HUES48 (cell line): ENCODE measurements around the gene IKBKE.
"Not testable (repeated sequence)": the region's sequence is repeated elsewhere in the genome, so short reads cannot be mapped to it uniquely, and the experiment has no call there.

ENCODE experiments used
- H3K27ac ChIP-seq: one replicate; pipeline ENCODE4 v1.7.0; 2013; ENCODE audit warnings: low read depth, low read length, inconsistent platforms
- H3K27me3 ChIP-seq: 2 replicates; pipeline ENCODE4 v1.6.1; 2013; ENCODE audit warnings: mild to moderate bottlenecking, low read length; ENCODE audit not compliant: control insufficient read depth, insufficient read depth
- H3K36me3 ChIP-seq: 2 replicates; pipeline ENCODE4 v1.6.1; 2013; ENCODE audit warnings: low read length; ENCODE audit not compliant: control insufficient read depth, insufficient read depth
- H3K4me1 ChIP-seq: 2 replicates; pipeline ENCODE4 v1.6.1; 2013; ENCODE audit warnings: mild to moderate bottlenecking, low read length; ENCODE audit not compliant: control insufficient read depth, insufficient read depth
- H3K4me3 ChIP-seq: 2 replicates; pipeline ENCODE4 v1.5.1; 2013; ENCODE audit warnings: mild to moderate bottlenecking, low read depth, low read length
- H3K9ac ChIP-seq: 2 replicates; pipeline ENCODE4 v1.6.1; 2013; ENCODE audit warnings: mild to moderate bottlenecking, low read depth, low read length, moderate library complexity
- H3K9me3 ChIP-seq: 2 replicates; pipeline ENCODE4 v1.6.1; 2013; ENCODE audit warnings: low read length; ENCODE audit not compliant: control insufficient read depth, insufficient read depth

Gene IKBKE

GRCh38 chr1:206476591-206476990, 6.3 kb downstream of the IKBKE start:
- no peak overlapping the region for H3K9ac ChIP-seq
- H3K4me1 ChIP-seq, result peaks cover 10% of the 10 kb centered on the region
- H3K27ac ChIP-seq, result no peak overlapping the region
- H3K4me3 ChIP-seq, result no peak overlapping the region
- no peaks in the 10 kb centered on the region for H3K9me3 ChIP-seq
- no peaks in the 10 kb centered on the region for H3K27me3 ChIP-seq
- peaks cover 13% of the 10 kb centered on the region; the same call in 1 of the 2 replicates for H3K36me3 ChIP-seq

GRCh38 chr1:206477110-206477509, 6.8 kb downstream of the IKBKE start:
- Histone ChIP-seq H3K4me3 (no peak overlapping the region), H3K9ac (no peak overlapping the region), H3K27ac (no peak overlapping the region), H3K36me3 (peaks cover 13% of the 10 kb centered on the region; the same call in 1 of the 2 replicates), H3K4me1 (peaks cover 9% of the 10 kb centered on the region), H3K27me3 (no peaks in the 10 kb centered on the region), H3K9me3 (no peaks in the 10 kb centered on the region)

GRCh38 chr1:206477581-206478380, 7.5 kb downstream of the IKBKE start:
- Histone ChIP-seq H3K4me1 (peaks cover 3% of the 10 kb centered on the region; the same call in 1 of the 2 replicates), H3K9ac (no peak overlapping the region), H3K4me3 (no peak overlapping the region), H3K9me3 (no peaks in the 10 kb centered on the region), H3K27ac (no peak overlapping the region), H3K36me3 (peaks cover 13% of the 10 kb centered on the region; the same call in 1 of the 2 replicates), H3K27me3 (no peaks in the 10 kb centered on the region)

GRCh38 chr1:206478746-206479145, 8.5 kb downstream of the IKBKE start:
- Histone ChIP-seq H3K4me3 (no peak overlapping the region), H3K4me1 (peaks cover 3% of the 10 kb centered on the region; the same call in 1 of the 2 replicates)

GRCh38 chr1:206479183-206480125, 9.2 kb downstream of the IKBKE start:
- H3K27ac ChIP-seq, result no peak overlapping the region
- no peak overlapping the region for H3K9ac ChIP-seq
- H3K4me1 ChIP-seq, result peaks cover 3% of the 10 kb centered on the region; the same call in 1 of the 2 replicates
- no peaks in the 10 kb centered on the region for H3K27me3 ChIP-seq
- no peaks in the 10 kb centered on the region for H3K9me3 ChIP-seq
- H3K4me3 ChIP-seq, result no peak overlapping the region
- H3K36me3 ChIP-seq, result peaks cover 13% of the 10 kb centered on the region; the same call in 1 of the 2 replicates

More at GRCh38 chr1:206478746-206479145, 8.5 kb downstream of the IKBKE start:
- peaks cover 13% of the 10 kb centered on the region; the same call in 1 of the 2 replicates for H3K36me3 ChIP-seq
- H3K27ac ChIP-seq, result no peak overlapping the region
- no peaks in the 10 kb centered on the region for H3K9me3 ChIP-seq
- H3K27me3 ChIP-seq, result no peaks in the 10 kb centered on the region
- H3K9ac ChIP-seq, result no peak overlapping the region

GRCh38 chr1:206480211-206480610, 9.9 kb downstream of the IKBKE start:
- H3K9ac ChIP-seq, result no peak overlapping the region
- peaks cover 13% of the 10 kb centered on the region; the same call in 1 of the 2 replicates for H3K36me3 ChIP-seq
- H3K4me3 ChIP-seq, result no peak overlapping the region
- no peaks in the 10 kb centered on the region for H3K9me3 ChIP-seq
- no peak overlapping the region for H3K27ac ChIP-seq
- peaks cover 3% of the 10 kb centered on the region; the same call in 1 of the 2 replicates for H3K4me1 ChIP-seq
- no peaks in the 10 kb centered on the region for H3K27me3 ChIP-seq

GRCh38 chr1:206482611-206483010, 12.3 kb downstream of the IKBKE start:
- no peak overlapping the region for H3K4me3 ChIP-seq
- H3K27ac ChIP-seq, result no peak overlapping the region
- 0 out of 2 replicates have a peak, but pooled peaks cover 6% of the 10 kb centered on the region for H3K36me3 ChIP-seq
- H3K9ac ChIP-seq, result no peak overlapping the region
- H3K4me1 ChIP-seq, result peaks cover 3% of the 10 kb centered on the region; the same call in 1 of the 2 replicates
- no peaks in the 10 kb centered on the region for H3K27me3 ChIP-seq
- H3K9me3 ChIP-seq, result no peaks in the 10 kb centered on the region

- not testable (repeated sequence) for H3K36me3 ChIP-seq, H3K9ac ChIP-seq
Observed at GRCh38 chr1:206483864-206484263, 13.6 kb downstream of the IKBKE start.

GRCh38 chr1:206484901-206485300, 14.6 kb downstream of the IKBKE start:
- Histone ChIP-seq H3K36me3 (no peaks in the 10 kb centered on the region), H3K27me3 (no peaks in the 10 kb centered on the region), H3K27ac (no peak overlapping the region), H3K9ac (no peak overlapping the region), H3K9me3 (no peaks in the 10 kb centered on the region), H3K4me1 (no peaks in the 10 kb centered on the region), H3K4me3 (no peak overlapping the region)

More at GRCh38 chr1:206483864-206484263, 13.6 kb downstream of the IKBKE start:
- not testable (repeated sequence) for H3K27me3 ChIP-seq, H3K4me1 ChIP-seq, H3K27ac ChIP-seq, H3K9me3 ChIP-seq, H3K4me3 ChIP-seq

GRCh38 chr1:206486995-206487788, 16.9 kb downstream of the IKBKE start:
- H3K4me1 ChIP-seq, result no peaks in the 10 kb centered on the region
- H3K9me3 ChIP-seq, result no peaks in the 10 kb centered on the region

More at GRCh38 chr1:206486995-206487788, 16.9 kb downstream of the IKBKE start:
- no peak overlapping the region for H3K9ac ChIP-seq
- H3K27me3 ChIP-seq, result no peaks in the 10 kb centered on the region
- H3K4me3 ChIP-seq, result no peak overlapping the region
- no peak overlapping the region for H3K27ac ChIP-seq
- no peaks in the 10 kb centered on the region for H3K36me3 ChIP-seq
